SK-N-SH (cell line): ENCODE data around the gene LECT2. TPM values are rescaled to one million over a fixed set of nuclear protein-coding genes. Genes with fewer than 3 reads are reported as not detected.

Experiments used
- CTCF ChIA-PET: fragments of 300-600, 350-600 bp; formaldehyde crosslinking; extraction: SDS; loops from one replicate; lab custom pipeline; 2021; lab: Yijun Ruan, JAX
- POLR2A ChIA-PET: fragments of 350-600 bp; sonication (Branson Sonifier 250); formaldehyde crosslinking; extraction: SDS; loops from one replicate; lab custom pipeline; 2020; ENCODE audit warnings: antibody characterized with exemption, inconsistent platforms; lab: Yijun Ruan, JAX
- DNase-seq: peaks from one replicate; pipeline ENCODE4 v3.0.0; 2012
- H2AFZ ChIP-seq: fragments of 200-600 bp; sonication (generic); 2 replicates; pipeline ENCODE4 v1.8.1; 2016; ENCODE audit warnings: antibody characterized with exemption, mild to moderate bottlenecking, low read depth
- H3F3A ChIP-seq: fragments of 200-600 bp; sonication (generic); replicated peaks from 2 replicates; pipeline ENCODE3; 2016; ENCODE audit warnings: antibody characterized with exemption, mild to moderate bottlenecking; ENCODE audit not compliant: insufficient read depth
- H3K27ac ChIP-seq, 2 experiments: fragments of 200-500 bp in 1 of 2; fragments of 200-600 bp in 1 of 2; sonication (Bioruptor generic) in 1 of 2; sonication (generic), shearing (Covaris generic) in 1 of 2; 2 replicates each; pipeline versions ENCODE4 v1.5.1 to v1.6.1; 2014 to 2016; ENCODE audit warnings: low read depth in 2 of 2, inconsistent platforms in 1 of 2, low read length in 1 of 2, mild to moderate bottlenecking in 1 of 2, mixed read lengths in 1 of 2
- H3K27me3 ChIP-seq: fragments of 200-600 bp; sonication (generic), shearing (Covaris generic); 2 replicates; pipeline ENCODE4 v1.6.1; 2016; ENCODE audit warnings: mixed run types; ENCODE audit not compliant: insufficient read depth
- H3K36me3 ChIP-seq, 2 experiments: fragments of 200-500 bp in 1 of 2; fragments of 200-600 bp in 1 of 2; sonication (Bioruptor generic) in 1 of 2; sonication (generic) in 1 of 2; replicated peaks in 1 of 2; 2 replicates each; pipeline versions ENCODE3 to v1.5.1; 2014 to 2016; ENCODE audit warnings: low read length in 1 of 2, mild to moderate bottlenecking in 1 of 2; ENCODE audit not compliant: insufficient read depth in 2 of 2, control insufficient read depth in 1 of 2
- H3K4me1 ChIP-seq, 2 experiments: fragments of 200-500 bp in 1 of 2; fragments of 200-600 bp in 1 of 2; sonication (Bioruptor generic) in 1 of 2; sonication (generic), shearing (Covaris generic) in 1 of 2; 2 replicates each; pipeline versions ENCODE4 v1.5.1 to v1.6.1; 2014 to 2016; ENCODE audit warnings: low read depth in 1 of 2, low read length in 1 of 2, mixed run types in 1 of 2; ENCODE audit not compliant: insufficient read depth in 2 of 2, control insufficient read depth in 1 of 2
- H3K4me2 ChIP-seq: fragments of 200-600 bp; sonication (generic), shearing (Covaris generic); 2 replicates; pipeline ENCODE4 v1.6.1; 2017; ENCODE audit warnings: mixed run types
- H3K4me3 ChIP-seq, 2 experiments: fragments of 200-500 bp in 1 of 2; fragments of 200-600 bp in 1 of 2; sonication (Bioruptor generic) in 1 of 2; sonication (generic), shearing (Covaris generic) in 1 of 2; 2 replicates each; pipeline versions ENCODE4 v1.5.1 to v1.8.1; 2014 to 2016; ENCODE audit warnings: low read depth in 2 of 2, inconsistent platforms in 1 of 2, low read length in 1 of 2, mild to moderate bottlenecking in 1 of 2, mixed read lengths in 1 of 2, moderate library complexity in 1 of 2
- H3K79me2 ChIP-seq: fragments of 200-600 bp; sonication (generic); 2 replicates; pipeline ENCODE4 v1.8.1; 2017; ENCODE audit warnings: mild to moderate bottlenecking; ENCODE audit not compliant: insufficient read depth
- H3K9ac ChIP-seq: fragments of 200-600 bp; sonication (generic); 2 replicates; pipeline ENCODE4 v1.6.1; 2017; ENCODE audit warnings: mixed run types
- H3K9me2 ChIP-seq: fragments of 200-600 bp; sonication (generic); 2 replicates; pipeline ENCODE4 v1.6.1; 2017; ENCODE audit warnings: mixed run types
- H3K9me3 ChIP-seq: fragments of 200-600 bp; sonication (generic); 2 replicates; pipeline ENCODE4 v1.6.1; 2017; ENCODE audit warnings: mixed run types, mild to moderate bottlenecking, moderate library complexity
- H4K20me1 ChIP-seq: fragments of 200-600 bp; sonication (generic); 2 replicates; pipeline ENCODE4 v1.6.1; 2017; ENCODE audit warnings: mild to moderate bottlenecking, mixed run types; ENCODE audit not compliant: insufficient read depth
- CHD2 ChIP-seq: fragments of 150-350 bp; IDR thresholded peaks from 2 replicates; pipeline ENCODE4 v1.6.1; 2018; ENCODE audit warnings: low read length; ENCODE audit not compliant: partially characterized antibody
- ELF1 ChIP-seq: IDR thresholded peaks from 2 replicates; pipeline ENCODE4 v1.4.0; 2012
- EP300 ChIP-seq, 2 experiments: IDR thresholded peaks; 2 replicates each; pipeline versions ENCODE4 v1.4.0 to v1.6.1; 2012; ENCODE audit warnings: borderline replicate concordance in 1 of 2, low read depth in 1 of 2, low read length in 1 of 2
- EZH2phosphoT487 ChIP-seq: fragments of 200-600 bp; sonication (generic); IDR thresholded peaks from 2 replicates; pipeline ENCODE4 v1.6.1; 2017; ENCODE audit warnings: low read depth, mixed run types, mild to moderate bottlenecking, antibody characterized with exemption, moderate library complexity, borderline replicate concordance
- FOSL2 ChIP-seq: IDR thresholded peaks from 2 replicates; pipeline ENCODE4 v1.4.0; 2012; ENCODE audit warnings: low read depth, mild to moderate bottlenecking, moderate library complexity, borderline replicate concordance
- FOXM1 ChIP-seq: IDR thresholded peaks from 2 replicates; pipeline ENCODE4 v1.4.0; 2012; ENCODE audit warnings: low read depth, mild to moderate bottlenecking
- GABPA ChIP-seq: IDR thresholded peaks from 2 replicates; pipeline ENCODE4 v1.4.0; 2012; ENCODE audit warnings: low read depth, mild to moderate bottlenecking
- MEF2A ChIP-seq: IDR thresholded peaks from 2 replicates; pipeline ENCODE4 v1.4.0; 2012; ENCODE audit warnings: low read depth, borderline replicate concordance
- MXI1 ChIP-seq: IDR thresholded peaks from 2 replicates; pipeline ENCODE4 v1.6.1; 2012; ENCODE audit warnings: mild to moderate bottlenecking, low read depth, low read length, improper control_type of control experiment
- NRF1 ChIP-seq: IDR thresholded peaks from 2 replicates; pipeline ENCODE4 v1.6.1; 2012; ENCODE audit warnings: low read depth, mild to moderate bottlenecking, low read length
- REST ChIP-seq: IDR thresholded peaks from 2 replicates; pipeline ENCODE4 v1.6.1; 2012; ENCODE audit warnings: mild to moderate bottlenecking, low read depth, low read length, moderate library complexity
- SIN3A ChIP-seq: IDR thresholded peaks from 2 replicates; pipeline ENCODE4 v1.6.1; 2012; ENCODE audit warnings: low read depth, mild to moderate bottlenecking, low read length, moderate library complexity, borderline replicate concordance
- TAF1 ChIP-seq: IDR thresholded peaks from 2 replicates; pipeline ENCODE4 v1.6.1; 2012; ENCODE audit warnings: low read depth, mild to moderate bottlenecking, low read length, moderate library complexity, borderline replicate concordance
- TCF12 ChIP-seq: IDR thresholded peaks from 2 replicates; pipeline ENCODE4 v1.4.0; 2012
- YY1 ChIP-seq: IDR thresholded peaks from 2 replicates; pipeline ENCODE4 v1.4.0; 2012; ENCODE audit warnings: low read depth, mild to moderate bottlenecking
- WGBS: methylation state at CpG from one replicate; pipeline ENCODE4 v1.1.6; 2017; ENCODE audit warnings: low lambda C conversion rate; 5-methylcytosine and 5-hydroxymethylcytosine counted together
- polyA plus RNA-seq, 3 experiments: library from polyadenylated mRNA; depleted of rRNA; stranded (reverse); fragments of >200 nt; gene quantifications; 2 replicates each; pipeline ENCODE4 v1.2.3, GENCODE V29; 2012
- TF ChIP-seq, protein P1 (sequence below): fragments of 200-600 bp; sonication (generic); IDR thresholded peaks from 2 replicates; pipeline ENCODE4 v1.6.1; 2017; ENCODE audit warnings: antibody characterized with exemption, mild to moderate bottlenecking, moderate library complexity
- TF ChIP-seq, protein P2 (sequence below): IDR thresholded peaks from 2 replicates; pipeline ENCODE4 v1.4.0; 2012; ENCODE audit warnings: low read depth, borderline replicate concordance
- TF ChIP-seq, protein P3 (sequence below): IDR thresholded peaks from 2 replicates; pipeline ENCODE4; 2012

Gene LECT2
- polyA plus RNA-seq, 1 of the 3 experiments (the other 2 are of a cell fraction): 0.18 TPM

GRCh38 chr5:135976216-135976615, 21.4 kb upstream of the LECT2 start (continued):
- no peak for TF ChIP-seq SIN3A
- TF ChIP-seq NRF1: no peak
- no peak for TF ChIP-seq EZH2phosphoT487
- no peak for TF ChIP-seq MEF2A
- TF ChIP-seq, all 33 proteins: peak for 0

DNA sequence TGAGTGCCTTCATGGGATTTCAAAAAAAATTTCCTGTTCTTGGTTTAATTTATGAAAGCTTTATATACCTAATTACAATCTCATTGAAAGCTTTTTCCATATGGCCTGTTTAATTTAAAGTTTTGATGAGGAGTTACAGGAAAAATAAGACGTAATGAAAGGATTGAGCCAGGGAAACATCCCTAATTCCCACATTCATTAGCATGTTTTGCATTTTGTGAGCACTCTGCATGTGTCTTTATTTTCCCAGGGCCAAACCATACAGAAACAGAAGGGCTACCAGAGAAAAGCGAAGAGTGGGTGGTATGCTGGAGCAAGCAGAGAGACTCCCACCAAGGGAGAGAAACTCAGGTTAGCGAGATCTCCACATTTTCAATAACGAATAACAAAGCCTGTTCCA, 20.3 kb upstream of the LECT2 start:
- Histone ChIP-seq H3K9me3 (no peaks in the 10 kb centered on the region), H4K20me1 (no peaks in the 10 kb centered on the region), H3F3A (peaks cover 8% of the 10 kb centered on the region), H3K36me3 (no peaks in the 10 kb centered on the region), H3K27me3 (no peaks in the 10 kb centered on the region), H3K79me2 (no peaks in the 10 kb centered on the region), H3K4me1 (peaks cover 3 to 4% of the 10 kb centered on the region in 2 experiments; a peak in 3 of 4 replicates), H3K4me2 (no peak overlapping the region), H3K9me2 (no peaks in the 10 kb centered on the region), H3K27ac (no peak overlapping the region), H2AFZ (no peak overlapping the region), H3K4me3 (no peak overlapping the region), H3K9ac (no peak overlapping the region)
- 93% methylated on average over 4 of the region's 4 CpGs for WGBS
- ChIA-PET POLR2A (no interaction called here), CTCF (interaction anchor here (1.5 kb wide), 1 partner anchor 30 kb away, joined by 3 read pairs; no protein-coding TSS in a partner anchor)
- DNase-seq: no peak
- TF ChIP-seq, protein P1, sequence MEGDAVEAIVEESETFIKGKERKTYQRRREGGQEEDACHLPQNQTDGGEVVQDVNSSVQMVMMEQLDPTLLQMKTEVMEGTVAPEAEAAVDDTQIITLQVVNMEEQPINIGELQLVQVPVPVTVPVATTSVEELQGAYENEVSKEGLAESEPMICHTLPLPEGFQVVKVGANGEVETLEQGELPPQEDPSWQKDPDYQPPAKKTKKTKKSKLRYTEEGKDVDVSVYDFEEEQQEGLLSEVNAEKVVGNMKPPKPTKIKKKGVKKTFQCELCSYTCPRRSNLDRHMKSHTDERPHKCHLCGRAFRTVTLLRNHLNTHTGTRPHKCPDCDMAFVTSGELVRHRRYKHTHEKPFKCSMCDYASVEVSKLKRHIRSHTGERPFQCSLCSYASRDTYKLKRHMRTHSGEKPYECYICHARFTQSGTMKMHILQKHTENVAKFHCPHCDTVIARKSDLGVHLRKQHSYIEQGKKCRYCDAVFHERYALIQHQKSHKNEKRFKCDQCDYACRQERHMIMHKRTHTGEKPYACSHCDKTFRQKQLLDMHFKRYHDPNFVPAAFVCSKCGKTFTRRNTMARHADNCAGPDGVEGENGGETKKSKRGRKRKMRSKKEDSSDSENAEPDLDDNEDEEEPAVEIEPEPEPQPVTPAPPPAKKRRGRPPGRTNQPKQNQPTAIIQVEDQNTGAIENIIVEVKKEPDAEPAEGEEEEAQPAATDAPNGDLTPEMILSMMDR: no peak
- TF ChIP-seq ELF1: no peak
- TF ChIP-seq YY1: no peak
- TF ChIP-seq CHD2: no peak
- TF ChIP-seq GABPA: no peak
- TF ChIP-seq TAF1: no peak
- TF ChIP-seq, protein P2, sequence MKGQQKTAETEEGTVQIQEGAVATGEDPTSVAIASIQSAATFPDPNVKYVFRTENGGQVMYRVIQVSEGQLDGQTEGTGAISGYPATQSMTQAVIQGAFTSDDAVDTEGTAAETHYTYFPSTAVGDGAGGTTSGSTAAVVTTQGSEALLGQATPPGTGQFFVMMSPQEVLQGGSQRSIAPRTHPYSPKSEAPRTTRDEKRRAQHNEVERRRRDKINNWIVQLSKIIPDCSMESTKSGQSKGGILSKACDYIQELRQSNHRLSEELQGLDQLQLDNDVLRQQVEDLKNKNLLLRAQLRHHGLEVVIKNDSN: no peak
- TF ChIP-seq EP300 (IDR thresholded peaks at IDR 0.05; ENCODE audit: borderline replicate concordance in 1 of 2, low read depth in 1 of 2, low read length in 1 of 2): no peak
- no peak for TF ChIP-seq FOSL2
- no peak for TF ChIP-seq TCF12
- TF ChIP-seq, protein P3, sequence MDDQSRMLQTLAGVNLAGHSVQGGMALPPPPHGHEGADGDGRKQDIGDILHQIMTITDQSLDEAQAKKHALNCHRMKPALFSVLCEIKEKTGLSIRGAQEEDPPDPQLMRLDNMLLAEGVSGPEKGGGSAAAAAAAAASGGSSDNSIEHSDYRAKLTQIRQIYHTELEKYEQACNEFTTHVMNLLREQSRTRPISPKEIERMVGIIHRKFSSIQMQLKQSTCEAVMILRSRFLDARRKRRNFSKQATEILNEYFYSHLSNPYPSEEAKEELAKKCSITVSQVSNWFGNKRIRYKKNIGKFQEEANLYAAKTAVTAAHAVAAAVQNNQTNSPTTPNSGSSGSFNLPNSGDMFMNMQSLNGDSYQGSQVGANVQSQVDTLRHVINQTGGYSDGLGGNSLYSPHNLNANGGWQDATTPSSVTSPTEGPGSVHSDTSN: no peak
- TF ChIP-seq FOXM1: no peak
- no peak for TF ChIP-seq REST
- TF ChIP-seq MEF2A: no peak
- TF ChIP-seq MXI1: no peak
